GM19468 (cell line): Measurements from ENCODE around the gene ZIC4.

Experiments
- ATAC-seq: cut with Tn5 transposase; IDR thresholded peaks from one replicate; pipeline ENCODE4 v1.9.1; 2021; ENCODE audit warnings: mild to moderate bottlenecking, moderate library complexity, moderate number of reproducible peaks; ENCODE audit not compliant: unreplicated experiment; ENCODE audit errors: extremely low read depth

Gene ZIC4

DNA sequence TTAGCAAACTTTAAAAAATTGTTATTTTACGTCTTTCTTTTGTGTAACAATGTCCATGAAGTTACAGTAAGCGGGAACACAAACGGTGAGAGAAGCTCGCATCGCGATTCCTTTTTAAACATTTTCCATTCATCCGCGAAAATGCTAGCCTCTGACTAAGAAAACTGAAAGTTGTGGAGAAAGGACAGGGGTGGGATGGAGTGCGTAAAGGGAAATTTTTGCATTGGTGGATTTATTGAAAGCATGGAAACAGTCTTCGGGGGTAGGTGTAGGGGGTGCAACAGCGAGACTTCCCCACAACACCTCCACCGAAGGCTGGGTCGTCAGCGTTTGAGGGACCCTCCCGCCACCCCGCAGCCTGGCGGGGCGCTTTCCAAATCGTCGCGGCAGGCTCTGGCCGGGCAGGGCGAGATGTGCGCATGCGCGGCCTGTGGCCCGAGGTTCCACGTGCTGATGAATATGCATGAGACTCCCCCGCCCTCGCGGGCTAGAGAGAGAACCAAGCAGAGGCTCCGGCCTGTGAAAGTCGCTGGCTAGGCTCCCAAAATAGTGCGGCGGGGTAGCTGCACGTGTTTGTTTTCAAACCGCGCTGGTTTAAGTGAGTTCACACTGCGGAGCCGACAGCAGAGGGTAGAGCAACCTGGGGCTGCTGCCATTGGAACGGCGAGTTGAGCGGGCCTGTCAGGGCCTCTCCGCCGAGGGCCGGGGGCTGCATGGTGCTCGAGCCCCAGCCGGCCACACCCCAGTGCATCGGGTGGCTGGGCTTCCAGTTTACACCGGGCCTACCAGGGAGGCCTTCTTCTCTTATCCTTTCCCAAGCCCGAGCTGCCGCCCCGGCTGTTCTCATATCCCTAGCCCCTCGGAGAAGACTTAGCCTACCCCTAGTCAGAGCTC, 12.7 kb upstream of the ZIC4 start:
- no peak for ATAC-seq

DNA sequence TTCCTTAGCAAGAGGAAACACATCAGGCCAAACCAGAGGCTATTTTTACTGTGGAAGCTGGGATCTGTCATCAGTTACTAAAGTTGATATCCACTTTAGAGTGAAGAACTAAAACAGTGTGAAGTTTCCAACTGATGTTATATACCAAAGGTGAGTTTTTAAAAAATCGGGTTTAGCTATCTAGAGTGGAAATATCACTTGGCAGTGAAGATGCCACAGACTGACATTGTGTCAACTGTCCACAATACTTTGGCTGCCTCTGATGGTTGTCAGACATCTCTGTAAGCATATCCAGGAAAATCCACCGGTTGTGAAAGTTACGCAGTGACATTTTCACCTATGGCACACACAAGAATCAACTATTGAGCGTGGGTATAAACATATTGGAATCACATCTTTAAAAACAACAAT, 12.0 kb upstream of the ZIC4 start:
- ATAC-seq = no peak

GRCh38 chr3:147417551-147418295, 11.4 kb upstream of the ZIC4 start:
- ATAC-seq = no peak

GRCh38 chr3:147416931-147417330, 10.6 kb upstream of the ZIC4 start:
- no peak for ATAC-seq

GRCh38 chr3:147415874-147416273, 9.5 kb upstream of the ZIC4 start:
- ATAC-seq = no peak

- ATAC-seq = no peak
Measured at GRCh38 chr3:147415286-147415685, 8.9 kb upstream of the ZIC4 start.

DNA sequence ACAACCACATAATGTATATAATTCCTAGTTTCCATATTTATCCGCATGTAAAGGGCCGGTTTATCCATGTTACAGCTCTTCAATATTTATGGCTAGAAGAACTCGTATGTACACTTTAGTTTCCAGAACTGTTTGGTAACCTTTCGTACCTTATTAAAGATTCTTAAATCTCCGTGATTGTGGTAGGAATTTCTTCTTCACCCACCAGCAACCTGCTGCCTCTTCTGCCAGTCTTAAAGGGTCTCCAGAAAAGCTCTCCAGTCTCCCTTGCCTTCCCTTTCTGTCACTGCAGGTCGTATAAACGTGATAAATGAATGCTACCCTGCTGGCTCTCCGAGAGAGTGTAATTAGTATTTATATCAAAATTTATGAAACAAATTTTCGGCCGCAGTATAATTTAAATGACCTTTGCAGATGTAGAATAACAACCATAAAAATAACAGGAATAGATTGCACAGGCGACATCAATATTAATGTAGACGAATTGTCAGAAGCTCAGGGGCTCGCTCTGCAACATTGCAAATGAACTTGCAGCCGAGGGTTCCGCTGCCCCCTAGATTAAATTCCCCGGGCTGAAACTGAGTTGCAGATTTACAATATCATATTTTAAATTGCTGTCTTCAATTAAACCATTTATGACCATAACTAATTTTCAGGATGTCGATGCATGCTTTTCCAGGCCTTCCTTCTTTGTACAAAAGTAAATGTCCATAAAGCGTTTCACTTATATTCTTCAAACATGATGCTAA, 8.2 kb upstream of the ZIC4 start:
- no peak for ATAC-seq

DNA sequence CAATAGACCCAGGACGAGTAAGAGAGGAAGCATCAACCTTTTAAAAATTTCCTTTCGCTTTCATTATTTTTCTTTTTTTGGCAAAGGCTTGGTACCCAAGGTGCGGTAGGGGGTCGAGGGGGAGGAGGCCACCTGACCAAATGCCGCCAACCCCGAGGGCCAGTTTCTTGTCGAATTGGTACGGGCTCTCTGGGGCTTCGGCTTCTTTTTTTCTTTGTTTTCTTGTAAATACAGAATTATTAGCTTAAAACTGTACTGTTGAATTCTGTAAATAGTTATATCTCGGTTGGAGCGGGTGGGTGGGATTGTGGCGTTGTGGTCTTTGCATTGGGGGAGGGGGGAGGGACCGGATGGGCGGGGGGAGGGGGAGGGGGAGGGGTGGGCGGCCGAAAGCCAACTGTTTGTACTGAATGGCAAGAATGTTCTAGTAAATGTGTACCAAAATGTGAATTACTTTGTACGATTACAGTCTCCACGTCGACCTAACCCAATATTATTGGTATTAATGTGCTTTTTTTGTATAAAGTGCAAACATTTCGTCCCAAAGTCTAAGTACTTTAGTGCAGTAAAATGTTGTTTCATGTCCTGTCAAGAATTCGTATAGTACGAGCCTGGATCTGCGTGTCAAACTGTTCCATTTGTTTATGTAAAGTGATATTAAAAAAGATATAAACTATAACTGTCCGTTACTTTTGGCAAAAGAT, 7.5 kb upstream of the ZIC4 start:
- no peak for ATAC-seq

- no peak for ATAC-seq
Measured at GRCh38 chr3:147412917-147413685, 6.8 kb upstream of the ZIC4 start.

DNA sequence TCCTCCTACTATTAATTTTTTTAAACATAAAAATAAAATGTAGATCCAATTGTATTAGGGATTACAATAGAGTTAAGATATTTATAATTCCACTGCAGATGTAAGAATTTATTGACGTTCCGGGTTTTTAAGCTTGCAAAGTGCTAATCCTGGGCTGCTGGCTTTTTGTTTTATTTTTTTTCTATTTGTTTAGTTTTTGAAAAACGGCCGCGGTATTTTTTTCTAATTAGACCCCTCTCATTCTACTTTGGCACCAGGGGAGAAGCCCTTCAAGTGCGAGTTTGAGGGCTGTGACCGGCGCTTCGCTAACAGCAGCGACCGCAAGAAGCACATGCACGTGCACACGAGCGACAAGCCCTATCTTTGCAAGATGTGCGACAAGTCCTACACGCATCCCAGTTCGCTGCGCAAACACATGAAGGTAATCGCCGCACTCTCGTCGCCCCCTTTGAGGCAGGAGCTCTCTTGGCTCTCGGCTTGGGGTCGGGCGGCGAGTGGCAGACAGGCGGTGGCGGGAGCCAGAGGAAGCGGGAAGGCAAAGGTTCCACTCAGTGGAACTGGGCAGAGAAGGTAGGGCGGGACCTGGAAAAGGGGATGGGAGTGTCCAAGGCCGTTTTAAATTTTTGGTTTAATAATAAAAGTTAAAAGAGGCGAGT, 6.0 kb upstream of the ZIC4 start:
- ATAC-seq = no peak

- no peak for ATAC-seq
Measured at GRCh38 chr3:147411815-147412241, 5.5 kb upstream of the ZIC4 start.

- no peak for ATAC-seq
Measured at GRCh38 chr3:147411238-147411814, 5.0 kb upstream of the ZIC4 start.

DNA sequence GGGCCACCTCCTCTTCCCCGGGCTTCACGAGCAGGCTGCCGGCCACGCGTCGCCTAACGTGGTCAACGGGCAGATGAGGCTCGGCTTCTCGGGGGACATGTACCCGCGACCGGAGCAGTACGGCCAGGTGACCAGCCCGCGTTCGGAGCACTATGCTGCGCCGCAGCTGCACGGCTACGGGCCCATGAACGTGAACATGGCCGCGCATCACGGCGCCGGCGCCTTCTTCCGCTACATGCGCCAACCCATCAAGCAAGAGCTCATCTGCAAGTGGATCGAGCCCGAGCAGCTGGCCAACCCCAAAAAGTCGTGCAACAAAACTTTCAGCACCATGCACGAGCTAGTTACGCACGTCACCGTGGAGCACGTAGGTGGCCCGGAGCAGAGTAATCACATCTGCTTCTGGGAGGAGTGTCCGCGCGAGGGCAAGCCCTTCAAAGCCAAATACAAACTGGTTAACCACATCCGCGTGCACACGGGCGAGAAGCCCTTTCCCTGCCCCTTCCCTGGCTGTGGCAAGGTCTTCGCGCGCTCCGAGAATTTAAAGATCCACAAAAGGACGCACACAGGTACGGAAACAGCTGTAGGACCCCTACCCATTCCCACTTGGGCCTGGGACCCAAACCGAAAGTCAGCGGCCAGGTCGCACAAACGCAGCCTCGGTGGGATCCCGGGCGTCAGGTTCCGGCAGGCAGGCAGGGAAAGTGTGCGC, 4.3 kb upstream of the ZIC4 start:
- ATAC-seq = no peak

GRCh38 chr3:147410116-147410525, 3.8 kb upstream of the ZIC4 start:
- ATAC-seq = no peak

DNA sequence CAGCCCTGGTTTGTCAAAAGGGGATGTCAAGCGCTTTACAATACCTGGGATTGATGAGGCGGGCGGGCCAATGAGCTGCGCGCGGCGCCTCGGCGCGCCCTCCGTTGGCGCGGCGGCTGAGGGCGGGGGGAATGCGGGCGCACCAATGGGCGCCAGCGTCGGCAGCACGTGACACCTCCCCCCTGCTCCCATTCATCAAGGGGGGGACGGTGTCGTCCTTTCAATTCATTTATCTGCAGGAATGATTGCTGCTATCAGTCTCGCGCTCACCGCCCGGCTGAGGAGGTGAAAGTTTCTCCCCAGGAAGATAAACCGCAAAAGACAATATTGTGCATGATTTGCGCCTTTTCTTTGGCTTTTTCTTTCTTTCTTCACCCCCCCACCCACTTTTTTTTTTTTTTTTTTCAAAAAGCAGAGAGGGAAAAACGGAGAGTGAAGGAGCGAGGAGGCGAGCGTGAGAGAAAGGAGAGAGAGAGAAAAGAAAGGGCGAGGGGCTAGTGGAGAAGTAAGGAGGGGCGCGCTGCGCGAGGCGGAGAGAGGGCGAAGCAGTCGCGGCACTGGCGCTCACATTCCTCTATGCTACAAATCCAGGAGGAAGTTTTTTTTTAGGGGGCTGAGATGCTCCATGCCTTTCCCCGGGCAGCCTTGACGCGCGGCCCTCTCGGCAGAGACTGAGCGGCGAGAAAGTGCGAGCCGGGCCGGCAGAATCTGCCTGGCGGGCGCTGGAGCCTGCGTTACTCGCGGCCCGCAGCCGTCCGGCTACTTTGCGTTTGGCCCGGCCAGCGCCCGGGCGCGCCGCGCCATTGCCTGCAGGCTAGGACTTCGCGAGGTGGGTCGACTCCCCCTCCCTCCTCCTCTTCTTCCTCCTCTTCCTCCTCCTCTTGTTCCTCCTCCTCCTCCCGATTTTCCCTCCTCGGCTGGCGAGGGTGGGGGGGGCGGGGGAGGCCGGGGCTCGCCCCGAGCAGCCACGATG, 3.1 kb upstream of the ZIC4 start, which contains the start of gene ZIC1:
Gene ZIC1, plus strand, starts transcription at position 223 of the 973 bp plus-strand sequence. Its CDS starts 748 bp downstream, at position 971.
- ATAC-seq = no peak

GRCh38 chr3:147408188-147409100, 2.1 kb upstream of the ZIC4 start:
- ATAC-seq = no peak
